ENCODE data around the gene FUT6. TPM values are rescaled to one million over a fixed set of nuclear protein-coding genes. Genes with fewer than 3 reads are reported as not detected.

The FUT6 gene
- total RNA-seq, 2 donors from 2014 or later = not detected

- Mint-ChIP-seq H3K9me3 (no peaks in the 10 kb centered on the region), H3K27ac (peak overlapping the region; percentile 84), H3K27me3 (ENCODE audit: insufficient read depth) (no peaks in the 10 kb centered on the region), H3K4me3 (peak overlapping the region; percentile 88), H3K4me1 (no peaks in the 10 kb centered on the region), H3K36me3 (ENCODE audit: low read depth) (no peaks in the 10 kb centered on the region)
- no peaks in the 10 kb centered on the region for H3K36me3 ChIP-seq (ENCODE audit: control insufficient read depth, insufficient read depth, low read length)
- no peak overlapping the region for H3K27ac ChIP-seq (ENCODE audit: low read depth, low read length)
- peak overlapping the region; percentile 73 for H3K4me3 ChIP-seq (ENCODE audit: low read length)
- 43 to 51% methylated on average over 16 to 24 of the region's 24 CpGs for WGBS, 2 experiments (ENCODE audit: insufficient coverage in 1 of 2, insufficient read length in 1 of 2)
- TF ChIP-seq, protein P1, sequence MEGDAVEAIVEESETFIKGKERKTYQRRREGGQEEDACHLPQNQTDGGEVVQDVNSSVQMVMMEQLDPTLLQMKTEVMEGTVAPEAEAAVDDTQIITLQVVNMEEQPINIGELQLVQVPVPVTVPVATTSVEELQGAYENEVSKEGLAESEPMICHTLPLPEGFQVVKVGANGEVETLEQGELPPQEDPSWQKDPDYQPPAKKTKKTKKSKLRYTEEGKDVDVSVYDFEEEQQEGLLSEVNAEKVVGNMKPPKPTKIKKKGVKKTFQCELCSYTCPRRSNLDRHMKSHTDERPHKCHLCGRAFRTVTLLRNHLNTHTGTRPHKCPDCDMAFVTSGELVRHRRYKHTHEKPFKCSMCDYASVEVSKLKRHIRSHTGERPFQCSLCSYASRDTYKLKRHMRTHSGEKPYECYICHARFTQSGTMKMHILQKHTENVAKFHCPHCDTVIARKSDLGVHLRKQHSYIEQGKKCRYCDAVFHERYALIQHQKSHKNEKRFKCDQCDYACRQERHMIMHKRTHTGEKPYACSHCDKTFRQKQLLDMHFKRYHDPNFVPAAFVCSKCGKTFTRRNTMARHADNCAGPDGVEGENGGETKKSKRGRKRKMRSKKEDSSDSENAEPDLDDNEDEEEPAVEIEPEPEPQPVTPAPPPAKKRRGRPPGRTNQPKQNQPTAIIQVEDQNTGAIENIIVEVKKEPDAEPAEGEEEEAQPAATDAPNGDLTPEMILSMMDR (conservative IDR thresholded peaks at IDR 0.05) = peak; percentile 27
- H3K9ac ChIP-seq (ENCODE audit: extremely low read depth, low read length, poor library complexity, severe bottlenecking) = no peak overlapping the region
- no peaks in the 10 kb centered on the region for H3K9me3 ChIP-seq (ENCODE audit: control insufficient read depth, low read length)
- DNase-seq = peak; percentile 90
- H3K27me3 ChIP-seq (ENCODE audit: control insufficient read depth, insufficient read depth, low read length, poor library complexity, severe bottlenecking) = no peaks in the 10 kb centered on the region
- H3K4me1 ChIP-seq (ENCODE audit: control insufficient read depth, insufficient read depth, low read length) = no peaks in the 10 kb centered on the region
Observed at GRCh38 chr19:5826531-5827341, 12.8 kb downstream of the FUT6 start.

DNA sequence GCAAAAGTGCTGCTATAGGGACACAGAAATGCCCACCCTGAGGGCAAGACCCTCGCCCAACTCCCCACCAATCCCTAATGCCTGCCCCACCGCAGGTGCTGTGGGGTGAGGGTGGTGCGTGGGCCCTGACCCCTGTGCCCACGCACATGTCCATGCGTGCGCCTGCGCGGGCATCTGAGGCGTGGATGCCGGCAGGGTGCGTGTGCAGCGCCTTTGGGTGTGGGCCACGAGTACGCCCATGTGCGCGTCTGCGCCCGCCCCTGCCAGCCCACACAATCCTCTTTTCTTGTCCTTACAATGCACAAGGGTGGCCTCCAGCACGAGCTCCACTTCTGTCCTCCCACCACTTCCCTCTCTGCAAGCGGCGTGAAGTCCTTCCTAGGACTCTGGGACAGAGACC lies 14.3 kb downstream of the FUT6 start:
- Mint-ChIP-seq H3K27ac (no peak overlapping the region), H3K4me1 (no peaks in the 10 kb centered on the region), H3K36me3 (ENCODE audit: low read depth) (peaks cover 2% of the 10 kb centered on the region), H3K4me3 (no peak overlapping the region), H3K9me3 (peaks cover 2% of the 10 kb centered on the region), H3K27me3 (ENCODE audit: insufficient read depth) (no peaks in the 10 kb centered on the region)
- H3K9ac ChIP-seq (ENCODE audit: extremely low read depth, low read length, poor library complexity, severe bottlenecking) = no peak overlapping the region
- 95 to 96% methylated on average over 16 to 21 of the region's 21 CpGs for WGBS, 2 experiments (ENCODE audit: insufficient coverage in 1 of 2, insufficient read length in 1 of 2)
- no peaks in the 10 kb centered on the region for H3K36me3 ChIP-seq (ENCODE audit: control insufficient read depth, insufficient read depth, low read length)
- TF ChIP-seq, protein P1 (conservative IDR thresholded peaks at IDR 0.05) = no peak
- H3K27ac ChIP-seq (ENCODE audit: low read depth, low read length) = no peak overlapping the region
- H3K4me3 ChIP-seq (ENCODE audit: low read length) = no peak overlapping the region
- no peak for DNase-seq
- H3K9me3 ChIP-seq (ENCODE audit: control insufficient read depth, low read length) = no peaks in the 10 kb centered on the region
- H3K4me1 ChIP-seq (ENCODE audit: control insufficient read depth, insufficient read depth, low read length) = no peaks in the 10 kb centered on the region
- H3K27me3 ChIP-seq (ENCODE audit: control insufficient read depth, insufficient read depth, low read length, poor library complexity, severe bottlenecking) = no peaks in the 10 kb centered on the region

DNA sequence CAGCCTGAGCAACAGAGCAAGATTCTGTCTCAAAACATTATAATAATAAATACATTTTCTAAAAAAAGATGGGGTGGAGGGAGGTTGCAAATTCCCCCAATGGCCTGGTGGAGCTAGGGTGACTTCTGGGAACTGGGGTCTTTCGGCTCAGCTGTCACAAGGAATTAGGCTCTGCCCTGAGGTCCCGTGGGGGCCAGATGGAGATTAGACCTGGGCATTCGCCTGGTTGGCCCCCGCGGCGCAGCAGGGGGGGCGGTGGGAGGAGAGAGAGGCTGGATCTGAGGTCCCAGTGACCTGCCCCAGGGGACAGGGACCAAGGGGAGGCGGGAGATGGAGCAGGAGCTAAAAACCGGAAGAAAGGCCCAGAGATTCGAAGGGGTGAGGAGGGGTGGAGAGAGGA lies 14.8 kb downstream of the FUT6 start:
- 91 to 93% methylated on average over 5 to 10 of the region's 10 CpGs for WGBS, 2 experiments (ENCODE audit: insufficient coverage in 1 of 2, insufficient read length in 1 of 2)
- no peak overlapping the region for H3K4me3 ChIP-seq (ENCODE audit: low read length)
- peaks cover 2% of the 10 kb centered on the region for H3K36me3 Mint-ChIP-seq (ENCODE audit: low read depth)
- no peak for DNase-seq
- no peaks in the 10 kb centered on the region for H3K4me1 ChIP-seq (ENCODE audit: control insufficient read depth, insufficient read depth, low read length)
- no peaks in the 10 kb centered on the region for H3K4me1 Mint-ChIP-seq
- TF ChIP-seq, protein P1 (conservative IDR thresholded peaks at IDR 0.05) = no peak
- peaks cover under 1% of the 10 kb centered on the region for H3K27me3 Mint-ChIP-seq (ENCODE audit: insufficient read depth)
- H3K9ac ChIP-seq (ENCODE audit: extremely low read depth, low read length, poor library complexity, severe bottlenecking) = no peak overlapping the region
- H3K27ac ChIP-seq (ENCODE audit: low read depth, low read length) = no peak overlapping the region
- H3K27me3 ChIP-seq (ENCODE audit: control insufficient read depth, insufficient read depth, low read length, poor library complexity, severe bottlenecking) = no peaks in the 10 kb centered on the region
- no peaks in the 10 kb centered on the region for H3K9me3 ChIP-seq (ENCODE audit: control insufficient read depth, low read length)
- no peak overlapping the region for H3K27ac Mint-ChIP-seq
- H3K36me3 ChIP-seq (ENCODE audit: control insufficient read depth, insufficient read depth, low read length) = no peaks in the 10 kb centered on the region
- H3K9me3 Mint-ChIP-seq = peaks cover 2% of the 10 kb centered on the region
- no peak overlapping the region for H3K4me3 Mint-ChIP-seq
